NCI-H2196 treated with DMSO at 0.1 percent for 48 hours (cell line): ENCODE results near the gene IFITM5.
"Not testable (repeated sequence)": the region's sequence is repeated elsewhere in the genome, so short reads cannot be mapped to it uniquely, and the experiment has no call there.

Experiments
- DNase-seq: peaks from one replicate; lab custom pipeline; 2025; ENCODE audit not compliant: unreplicated experiment; lab: John Stamatoyannopoulos, UW

Gene IFITM5

GRCh38 chr11:328516-329100 is 29.3 kb upstream of the IFITM5 start:
- not testable (repeated sequence) for DNase-seq

- no peak for DNase-seq
These were observed 28.7 kb upstream of the IFITM5 start for GRCh38 chr11:328012-328411.

DNA sequence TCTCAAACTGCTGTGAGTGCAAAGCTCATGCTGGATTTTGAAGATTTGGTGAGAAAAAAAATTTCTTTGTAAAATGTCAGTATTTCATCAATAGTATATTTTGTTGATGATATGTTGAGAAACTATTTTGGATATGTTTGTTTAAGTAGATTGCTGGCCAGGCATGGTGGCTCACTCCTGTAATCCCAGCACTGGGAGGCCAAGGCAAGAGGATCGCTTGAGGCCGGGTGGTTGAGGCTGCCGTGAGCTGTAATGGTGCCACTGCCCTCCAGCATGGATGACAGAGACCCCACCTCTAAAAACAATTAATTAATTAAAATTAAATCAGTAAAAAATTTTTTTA is 28.2 kb upstream of the IFITM5 start:
- no peak for DNase-seq

GRCh38 chr11:326842-327580 is 27.7 kb upstream of the IFITM5 start:
- DNase-seq, result no peak

- DNase-seq, result no peak
These were observed 27.2 kb upstream of the IFITM5 start for GRCh38 chr11:326592-326841.

DNA sequence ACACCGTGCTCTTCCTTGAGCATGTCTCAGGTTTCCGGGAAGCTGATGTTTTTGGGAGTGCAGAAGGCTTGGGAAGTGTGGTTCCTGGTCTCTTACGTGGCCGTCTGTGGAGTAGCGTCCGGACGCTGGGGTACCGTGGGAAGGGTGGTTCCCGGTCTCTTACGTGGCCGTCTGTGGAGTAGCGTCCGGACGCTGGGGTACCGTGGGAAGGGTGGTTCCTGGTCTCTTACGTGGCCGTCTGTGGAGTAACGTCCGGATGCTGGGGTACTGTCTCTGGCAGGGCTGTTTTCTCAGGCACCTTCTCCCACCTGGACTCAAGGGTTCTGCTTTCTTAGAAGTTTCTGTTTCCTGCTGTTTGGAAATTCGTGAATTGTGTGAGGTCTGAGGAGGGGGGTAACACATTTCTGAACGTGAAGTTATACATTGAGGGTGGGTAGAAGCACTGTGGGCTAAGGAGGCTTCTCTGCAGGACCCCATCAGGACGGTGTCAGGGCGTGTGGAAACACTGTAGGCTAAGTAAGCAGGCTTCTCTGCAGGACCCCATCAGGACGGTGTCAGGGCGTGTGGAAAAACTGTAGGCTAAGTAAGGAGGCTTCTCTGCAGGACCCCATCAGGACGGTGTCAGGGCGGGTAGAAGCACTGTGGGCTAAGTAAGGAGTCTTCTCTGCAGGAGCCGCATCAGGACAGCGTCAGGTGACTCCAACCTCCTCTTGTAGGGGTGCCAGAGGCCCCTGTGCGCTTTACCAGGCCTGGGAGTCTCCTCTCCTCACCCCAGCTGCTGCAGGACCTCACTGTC is 26.7 kb upstream of the IFITM5 start:
- no peak for DNase-seq

DNA sequence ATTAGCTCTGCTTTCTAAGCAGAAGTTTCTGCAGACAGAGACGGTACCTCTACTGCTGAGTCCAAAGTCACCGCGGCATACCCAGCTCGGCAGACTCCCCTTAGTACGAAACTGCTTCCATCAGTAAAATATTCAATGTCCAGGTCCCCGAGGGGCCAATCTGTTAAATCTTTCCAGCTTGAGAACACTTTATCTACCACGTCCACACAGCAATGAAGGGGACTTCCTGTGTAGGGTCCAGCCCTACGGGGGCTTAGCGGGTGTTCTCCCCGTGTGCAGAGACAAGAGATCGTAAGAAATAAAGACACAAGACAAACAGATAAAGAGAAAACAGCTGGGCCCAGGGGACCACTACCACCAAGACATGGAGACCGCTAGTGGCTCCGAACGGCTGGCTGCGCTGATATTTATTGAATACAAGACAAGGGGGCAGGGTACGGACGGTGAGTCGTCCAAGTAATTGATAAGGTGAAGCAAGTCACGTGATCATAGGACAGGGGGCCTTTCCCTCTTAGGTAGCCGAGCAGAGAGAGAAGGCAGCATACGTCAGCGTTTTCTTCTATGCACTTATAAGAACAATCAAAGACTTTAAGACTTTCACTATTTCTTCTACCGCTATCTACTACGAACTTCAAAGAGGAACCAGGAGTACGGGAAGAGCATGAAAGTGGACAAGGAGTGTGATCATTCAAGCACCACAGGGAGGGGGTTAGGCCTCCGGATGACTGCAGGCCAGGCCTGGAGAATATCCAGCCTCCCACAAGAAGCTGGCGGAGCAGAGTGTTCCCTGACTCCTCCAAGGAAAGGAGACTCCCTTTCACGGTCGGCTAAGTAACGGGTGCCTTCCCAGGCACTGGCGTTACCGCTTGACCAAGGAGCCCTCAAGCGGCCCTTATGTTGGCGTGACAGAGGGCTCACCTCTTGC is 25.5 kb upstream of the IFITM5 start:
- DNase-seq, result not testable (repeated sequence)

DNA sequence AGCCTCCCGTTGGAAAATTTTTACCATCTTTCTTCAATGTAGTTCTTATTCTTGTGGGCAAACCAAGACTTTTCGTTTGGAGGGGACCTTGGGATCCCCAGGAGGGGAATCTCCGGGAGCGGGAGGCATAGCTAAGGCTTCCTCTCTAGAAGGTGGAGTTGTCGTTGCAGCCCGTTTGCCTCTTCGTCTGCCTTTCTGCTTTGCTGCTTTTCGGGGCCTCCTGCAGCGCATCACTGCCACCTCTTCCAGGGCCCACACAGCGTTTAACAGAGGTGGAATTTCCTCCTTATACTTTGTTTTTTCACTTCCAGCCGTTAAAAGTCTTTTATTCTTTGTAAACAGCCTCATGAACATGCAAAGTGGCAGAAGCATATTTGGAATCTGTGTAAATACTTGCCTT is 24.8 kb upstream of the IFITM5 start:
- DNase-seq, result no peak

DNA sequence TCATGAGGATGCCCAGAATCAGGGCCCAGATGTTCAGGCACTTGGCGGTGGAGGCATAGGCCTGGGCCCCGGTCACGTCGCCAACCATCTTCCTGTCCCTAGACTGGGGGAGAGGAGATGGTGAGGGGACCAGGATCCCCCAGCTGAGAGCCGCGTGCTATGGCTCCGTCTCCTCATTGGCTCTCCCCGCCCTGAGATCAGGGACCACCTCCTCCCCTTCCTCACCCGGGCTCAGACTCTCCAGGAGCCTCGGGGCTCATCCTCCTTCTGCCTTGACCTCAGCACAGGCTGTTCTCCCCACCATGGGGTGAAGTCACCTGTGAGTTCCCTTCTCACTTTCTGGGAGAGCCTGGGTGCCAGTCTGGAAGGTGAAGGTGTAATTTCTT is 20.6 kb upstream of the IFITM5 start:
- DNase-seq, result not testable (repeated sequence)

- DNase-seq, result not testable (repeated sequence)
These were observed 20.0 kb upstream of the IFITM5 start for GRCh38 chr11:319121-319887.

- not testable (repeated sequence) for DNase-seq
These were observed 19.2 kb upstream of the IFITM5 start for GRCh38 chr11:318405-319120.

- not testable (repeated sequence) for DNase-seq
These were observed 18.5 kb upstream of the IFITM5 start for GRCh38 chr11:317668-318404.

DNA sequence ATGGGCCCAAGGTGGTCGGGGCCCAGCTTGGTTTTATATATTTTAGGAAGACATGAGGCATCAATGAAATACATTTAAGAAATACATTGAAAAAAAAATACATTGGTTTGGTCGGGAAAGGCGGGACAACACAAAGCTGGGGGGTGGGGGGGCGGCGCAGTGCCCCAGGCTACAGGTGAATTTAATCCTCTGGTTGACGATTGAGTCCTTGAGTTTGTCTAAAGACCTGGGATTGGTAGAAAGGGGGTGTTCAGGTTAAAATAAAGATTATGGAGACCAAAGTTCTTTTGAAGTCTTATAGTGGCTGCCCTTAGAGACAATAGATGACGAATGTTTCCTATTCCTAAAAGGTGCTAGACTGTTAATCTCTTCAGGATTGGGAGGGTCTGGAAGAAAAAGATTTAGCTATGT is 17.6 kb upstream of the IFITM5 start:
- no peak for DNase-seq

DNA sequence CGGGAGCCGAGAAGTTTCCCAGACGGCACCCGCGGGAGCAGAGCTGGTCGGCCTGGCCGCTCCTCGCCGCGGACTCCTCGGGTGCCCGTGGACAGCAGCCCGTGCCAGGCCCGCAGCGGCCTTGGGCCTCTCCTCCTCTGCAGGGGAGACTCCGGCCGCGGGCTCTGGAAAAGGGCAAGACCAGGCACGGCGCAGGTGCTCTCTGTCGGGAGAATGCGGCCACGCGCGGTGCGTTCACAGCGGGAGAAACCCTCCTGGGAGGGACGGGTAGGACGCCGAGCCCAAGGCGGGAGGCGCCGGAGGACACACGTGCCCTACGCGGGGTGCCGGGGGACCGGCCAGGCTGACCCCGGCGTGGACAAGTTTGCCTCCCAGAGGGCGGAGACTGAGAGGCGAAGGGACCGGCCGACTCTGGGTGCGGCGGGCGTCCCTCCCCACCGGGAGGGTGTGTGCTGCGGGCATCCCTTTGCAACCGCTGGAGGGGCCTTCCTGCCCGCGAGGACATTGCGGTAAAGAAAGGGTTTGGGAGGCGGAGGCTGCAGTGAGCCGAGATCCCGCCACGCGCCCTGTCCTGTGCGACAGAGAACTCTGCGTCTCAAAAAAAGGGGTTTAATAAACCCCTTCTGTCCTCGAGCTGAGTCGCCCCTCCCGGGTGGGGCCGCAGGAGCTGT is 16.8 kb upstream of the IFITM5 start:
- no peak for DNase-seq

- no peak for DNase-seq
These were observed 16.2 kb upstream of the IFITM5 start for GRCh38 chr11:315516-315994.

DNA sequence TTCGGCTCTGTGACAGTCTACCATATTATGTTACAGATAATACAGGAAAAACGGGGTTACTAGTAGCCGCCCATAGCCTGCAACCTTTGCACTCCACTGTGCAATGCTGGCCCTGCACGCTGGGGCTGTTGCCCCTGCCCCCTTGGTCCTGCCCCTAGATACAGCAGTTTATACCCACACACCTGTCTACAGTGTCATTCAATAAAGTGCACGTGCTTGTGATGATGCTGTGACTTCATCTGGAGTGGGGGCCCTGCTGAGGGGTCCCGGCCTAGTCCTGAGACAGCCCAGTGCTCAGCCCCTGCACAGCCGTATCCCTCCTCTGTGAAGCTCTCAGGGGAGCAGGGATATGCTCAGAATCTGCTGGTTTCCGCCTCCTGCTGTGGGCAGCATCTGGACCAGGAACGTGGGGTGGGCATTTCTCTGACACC is 15.7 kb upstream of the IFITM5 start:
- DNase-seq, result no peak

GRCh38 chr11:314554-314875 is 15.2 kb upstream of the IFITM5 start:
- not testable (repeated sequence) for DNase-seq

- no peak for DNase-seq
These were observed 14.6 kb upstream of the IFITM5 start, which contains the start of gene IFITM1 for GRCh38 chr11:313787-314553. TSS of gene IFITM1 (plus strand) at chr11:314040. CDS start at chr11:314171, 131 bp downstream.
